HG03139 (cell line): ENCODE data around the gene NPAT.
"Not testable (repeated sequence)": the region's sequence is repeated elsewhere in the genome, so short reads cannot be mapped to it uniquely, and the experiment has no call there.

Experiments
- ATAC-seq: cut with Tn5 transposase; IDR thresholded peaks from one replicate; pipeline ENCODE4 v1.9.1; 2021; ENCODE audit not compliant: unreplicated experiment

The NPAT gene

GRCh38 chr11:108160970-108161566, 61.4 kb downstream of the NPAT start:
- ATAC-seq, result peak; percentile 99

DNA sequence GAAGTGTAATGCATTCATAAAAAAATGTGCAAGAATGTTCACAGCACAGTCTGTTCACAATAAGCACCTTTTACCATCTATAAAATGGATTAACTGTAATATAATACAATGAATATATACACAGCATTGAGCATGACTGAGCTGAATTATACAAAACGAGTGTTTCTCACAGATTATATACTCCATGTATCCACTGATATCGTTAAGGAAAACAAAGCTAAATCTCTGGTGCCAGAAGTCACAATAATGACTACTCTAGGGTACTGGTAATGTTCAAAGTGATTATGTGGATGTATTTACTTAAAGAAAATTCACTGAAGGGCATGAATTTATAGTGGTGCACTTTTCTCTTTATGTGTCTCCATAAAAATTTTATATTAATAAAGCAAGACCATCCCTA, 67.8 kb downstream of the NPAT start:
- no peak for ATAC-seq

GRCh38 chr11:108148556-108148955, 73.9 kb downstream of the NPAT start:
- no peak for ATAC-seq

DNA sequence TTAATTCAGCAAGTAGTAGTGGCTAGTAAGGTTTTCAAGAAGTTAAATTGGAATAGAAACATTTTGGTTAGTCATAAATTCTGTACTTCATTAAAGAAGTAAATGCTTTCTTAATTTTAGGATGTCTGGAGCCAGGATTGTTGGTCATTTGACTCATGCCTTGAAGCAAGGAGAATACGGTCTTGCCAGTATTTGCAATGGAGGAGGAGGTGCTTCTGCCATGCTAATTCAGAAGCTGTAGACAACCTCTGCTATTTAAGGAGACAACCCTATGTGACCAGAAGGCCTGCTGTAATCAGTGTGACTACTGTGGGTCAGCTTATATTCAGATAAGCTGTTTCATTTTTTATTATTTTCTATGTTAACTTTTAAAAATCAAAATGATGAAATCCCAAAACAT, 75.3 kb downstream of the NPAT start:
- ATAC-seq, result no peak

- ATAC-seq, result no peak
Measured at GRCh38 chr11:108144615-108145014, 77.8 kb downstream of the NPAT start.

DNA sequence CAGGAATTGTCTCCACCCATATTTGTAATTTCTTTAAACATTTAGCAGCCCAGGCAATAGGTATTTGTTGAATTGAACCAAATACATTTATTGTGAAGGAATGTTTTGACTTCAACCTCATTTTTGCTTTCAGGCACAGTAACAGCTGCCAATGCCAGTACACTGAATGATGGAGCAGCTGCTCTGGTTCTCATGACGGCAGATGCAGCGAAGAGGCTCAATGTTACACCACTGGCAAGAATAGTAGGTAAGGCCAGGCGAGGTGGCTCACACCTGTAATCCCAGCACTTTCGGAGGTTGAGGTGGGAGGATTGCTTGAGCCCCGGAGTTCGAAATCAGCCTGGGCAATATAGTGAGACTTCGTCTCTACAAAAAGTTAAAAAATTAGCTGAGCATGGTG, 80.1 kb downstream of the NPAT start:
- ATAC-seq, result no peak

DNA sequence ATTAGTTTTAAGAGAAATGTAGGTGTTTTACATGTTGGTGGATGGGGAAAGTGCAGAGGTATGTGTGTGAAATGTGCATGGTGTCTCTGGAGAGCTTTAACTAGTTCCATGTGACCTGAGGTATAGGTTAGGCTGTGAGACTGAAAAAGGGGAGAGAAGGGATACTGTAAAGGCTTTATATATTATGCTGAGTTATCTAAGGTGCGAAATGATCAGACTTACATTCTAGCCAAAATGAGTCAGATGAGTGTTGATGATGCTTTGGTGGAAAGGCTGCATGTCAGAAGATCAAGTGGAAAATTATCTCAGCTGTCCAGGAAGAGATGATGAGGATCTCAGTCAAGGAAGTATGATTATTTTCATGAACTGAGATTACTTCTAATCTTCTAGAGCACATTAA, 85.2 kb downstream of the NPAT start:
- no peak for ATAC-seq

DNA sequence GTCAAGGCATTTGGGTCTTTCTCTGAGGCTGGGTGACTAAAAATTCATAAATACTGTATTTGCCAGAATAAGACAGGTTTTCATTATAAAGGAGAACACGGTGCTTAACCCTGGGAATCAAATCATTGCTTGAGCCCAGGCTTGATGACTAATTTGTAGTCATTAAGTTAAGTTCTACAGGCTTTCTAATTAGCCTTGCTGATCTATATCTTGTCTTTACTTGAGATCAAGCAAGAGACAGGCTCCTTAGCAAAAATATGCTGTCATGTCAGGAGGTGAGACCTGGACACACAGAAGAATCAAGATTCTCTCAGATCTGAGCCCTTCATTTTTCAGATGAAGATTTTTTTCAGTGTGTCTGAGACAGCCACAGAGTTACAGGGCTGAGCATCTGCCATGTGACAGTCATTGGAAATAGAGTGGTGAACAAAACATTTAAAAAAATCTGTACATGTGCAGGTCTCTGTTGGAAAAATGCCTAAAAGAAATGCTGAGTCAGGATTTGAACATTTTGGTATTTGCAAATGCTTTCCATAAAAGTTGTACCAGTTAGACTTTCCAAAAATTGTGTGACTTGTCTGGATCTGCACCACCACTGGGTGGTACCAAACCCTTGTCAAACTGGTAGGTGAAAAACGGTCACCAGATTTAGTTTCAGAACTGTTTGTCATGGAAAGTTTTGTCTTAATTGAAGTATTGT, 86.4 kb downstream of the NPAT start:
- ATAC-seq, result no peak

DNA sequence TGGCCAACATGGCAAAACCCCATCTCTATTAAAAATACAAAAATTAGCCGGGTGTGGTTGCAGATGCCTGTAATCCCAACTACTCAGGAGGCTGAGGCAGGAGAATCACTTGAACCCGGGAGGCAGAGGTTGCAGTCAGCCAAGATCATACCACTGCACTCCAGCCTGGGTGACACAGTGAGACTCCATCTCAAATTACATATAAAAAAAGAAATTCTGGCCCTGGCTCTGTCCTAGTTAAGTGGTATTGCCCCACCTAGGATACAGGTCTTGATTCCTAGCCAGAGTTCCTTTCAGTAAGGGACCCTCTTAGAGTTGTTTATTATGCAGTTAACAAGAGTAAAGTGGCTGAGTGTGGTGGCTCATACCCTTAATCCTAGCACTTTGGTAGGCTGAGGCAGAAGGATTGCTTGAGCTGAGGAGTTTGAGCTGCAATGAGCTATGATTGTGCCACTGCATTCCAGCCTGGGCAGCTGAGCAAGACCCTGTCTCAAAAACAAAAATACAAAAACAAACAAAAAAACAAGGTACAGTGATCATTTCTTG, 89.4 kb downstream of the NPAT start:
- not testable (repeated sequence) for ATAC-seq

- no peak for ATAC-seq
Measured at GRCh38 chr11:108131993-108132392, 90.4 kb downstream of the NPAT start.

DNA sequence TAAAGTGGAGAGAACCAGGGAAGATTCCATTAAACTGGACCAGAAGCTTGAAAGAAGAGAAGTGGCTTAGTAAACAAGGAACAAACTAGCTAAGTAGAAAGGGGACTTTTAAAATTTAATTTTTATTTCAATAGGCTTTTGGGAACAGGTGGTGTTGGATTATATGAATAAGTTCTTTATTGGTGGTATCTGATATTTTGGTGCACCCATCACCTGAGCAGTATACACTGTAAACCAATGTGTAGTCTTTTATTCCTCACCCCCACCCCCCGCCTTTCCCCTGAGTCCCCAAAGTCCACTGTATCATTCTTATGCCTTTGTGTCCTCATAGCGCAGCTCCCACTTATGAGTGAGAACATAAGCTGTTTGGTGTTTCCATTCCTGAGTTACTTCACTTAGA, 93.7 kb downstream of the NPAT start:
- no peak for ATAC-seq

DNA sequence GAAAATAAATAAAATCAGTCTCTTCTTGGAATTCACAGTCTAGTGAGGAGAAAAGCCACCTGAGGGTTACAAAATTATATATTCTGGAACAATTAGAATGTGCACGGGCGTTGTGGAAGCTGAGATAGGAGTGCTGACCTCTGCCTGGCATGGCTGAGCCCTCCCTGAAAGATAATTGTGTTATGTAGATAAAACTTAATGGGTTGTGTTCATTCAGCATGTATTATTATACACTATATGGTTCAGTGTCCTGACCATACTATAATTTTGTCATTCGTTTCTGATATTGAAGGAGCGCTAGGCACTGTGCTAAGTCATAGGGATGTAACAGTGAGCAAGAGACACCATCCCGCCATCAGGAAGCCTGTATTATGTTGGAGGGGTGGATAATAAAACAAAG, 97.3 kb downstream of the NPAT start:
- ATAC-seq, result no peak

DNA sequence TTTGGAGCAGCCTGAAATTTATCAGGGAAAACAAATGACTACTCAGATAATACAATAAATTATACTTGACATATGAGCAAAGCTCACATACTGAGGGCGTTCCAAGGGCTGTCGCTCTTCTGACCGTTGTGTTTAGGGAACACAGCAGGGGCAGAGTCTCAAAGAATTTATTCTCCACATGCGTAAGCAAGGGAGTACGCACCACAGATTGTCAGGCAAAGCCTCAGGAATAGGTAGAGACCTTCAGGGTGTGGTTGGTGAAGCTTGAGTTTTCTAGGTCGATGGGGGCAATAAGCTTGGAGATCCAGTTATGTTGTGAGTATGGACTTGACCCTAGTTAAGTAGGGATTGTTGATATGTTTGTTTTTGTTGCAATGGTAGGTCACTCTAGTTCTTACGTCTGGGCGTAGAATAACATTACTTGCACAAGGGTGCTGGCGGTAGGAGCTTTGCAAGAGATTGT, 100.2 kb downstream of the NPAT start:
- no peak for ATAC-seq

DNA sequence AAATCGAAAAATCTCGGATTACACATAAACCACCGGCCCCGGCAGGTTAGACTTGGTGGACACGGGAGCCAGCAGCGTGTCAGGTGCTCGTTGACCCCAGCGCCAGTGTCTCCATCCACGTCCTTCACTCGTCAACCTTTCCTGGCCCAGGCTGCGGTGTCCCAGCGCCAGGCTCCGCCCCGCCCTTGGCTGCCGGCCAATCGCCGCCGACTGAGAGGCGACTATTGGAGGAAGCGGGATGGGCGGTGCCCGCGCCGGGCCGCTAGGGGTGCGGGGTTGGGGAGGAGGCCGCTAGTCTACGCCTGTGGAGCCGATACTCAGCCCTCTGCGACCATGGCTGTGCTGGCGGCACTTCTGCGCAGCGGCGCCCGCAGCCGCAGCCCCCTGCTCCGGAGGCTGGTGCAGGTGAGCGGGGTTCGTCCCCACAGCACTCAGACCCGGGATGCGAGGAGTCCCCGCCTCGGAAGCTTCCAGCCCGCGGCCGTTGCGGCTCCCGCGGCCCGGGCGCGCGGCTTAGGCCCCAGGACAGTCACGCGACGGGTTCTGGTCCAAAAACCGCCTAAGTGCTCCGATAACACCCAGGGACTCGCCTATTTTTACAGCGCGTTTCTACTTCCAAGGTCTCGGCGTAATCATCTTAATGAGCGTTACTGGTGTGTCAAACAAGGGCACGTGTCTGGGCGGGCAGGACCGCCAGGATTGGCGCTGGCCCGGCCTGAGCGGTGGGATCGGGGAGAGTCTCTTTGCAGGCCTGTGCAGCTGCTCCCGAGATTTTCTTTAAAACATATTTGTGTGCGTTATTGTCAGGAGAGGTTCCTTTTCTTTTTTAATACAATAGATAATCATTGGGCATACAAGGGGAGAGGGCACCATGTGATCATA, 100.9 kb downstream of the NPAT start, which contains the start of gene ACAT1:
Gene ACAT1, plus strand, starts transcription at position 294 of the 882 bp plus-strand sequence. Its CDS starts 40 bp downstream, at position 334.
- peak; percentile 97 for ATAC-seq

- ATAC-seq, result not testable (repeated sequence)
Measured at GRCh38 chr11:108120936-108121273, 101.5 kb downstream of the NPAT start.

DNA sequence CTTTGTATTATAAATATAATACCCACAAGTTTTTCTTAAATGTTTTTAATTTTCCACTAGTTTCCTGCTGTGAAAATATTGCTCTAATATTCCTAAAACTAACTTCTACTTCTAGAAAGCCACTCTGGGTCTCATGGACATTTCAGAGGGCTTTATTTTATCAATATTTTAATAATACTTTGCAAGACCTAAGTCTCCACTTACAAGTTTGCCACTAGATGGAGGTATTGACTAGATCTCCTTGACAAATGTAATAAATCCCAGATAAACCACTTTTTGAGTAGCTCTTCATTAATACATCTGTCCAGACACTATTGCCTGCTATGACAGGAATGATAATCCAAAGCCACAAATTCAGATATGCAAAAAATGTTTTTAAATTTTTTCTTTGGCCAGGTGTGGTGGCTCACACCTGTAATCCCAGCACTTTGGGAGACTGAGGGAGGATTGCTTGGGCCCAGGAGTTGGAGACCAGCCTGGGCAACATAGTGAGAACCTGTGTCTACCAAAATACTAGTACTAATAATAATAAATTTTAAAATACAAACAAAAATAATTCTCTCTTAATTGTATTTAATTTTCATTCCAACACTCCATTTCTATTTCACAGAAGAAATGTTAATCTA, 104.6 kb downstream of the NPAT start:
- ATAC-seq, result no peak

GRCh38 chr11:108115500-108116140, 106.8 kb downstream of the NPAT start:
- no peak for ATAC-seq

GRCh38 chr11:108112057-108112456, 110.4 kb downstream of the NPAT start:
- no peak for ATAC-seq

DNA sequence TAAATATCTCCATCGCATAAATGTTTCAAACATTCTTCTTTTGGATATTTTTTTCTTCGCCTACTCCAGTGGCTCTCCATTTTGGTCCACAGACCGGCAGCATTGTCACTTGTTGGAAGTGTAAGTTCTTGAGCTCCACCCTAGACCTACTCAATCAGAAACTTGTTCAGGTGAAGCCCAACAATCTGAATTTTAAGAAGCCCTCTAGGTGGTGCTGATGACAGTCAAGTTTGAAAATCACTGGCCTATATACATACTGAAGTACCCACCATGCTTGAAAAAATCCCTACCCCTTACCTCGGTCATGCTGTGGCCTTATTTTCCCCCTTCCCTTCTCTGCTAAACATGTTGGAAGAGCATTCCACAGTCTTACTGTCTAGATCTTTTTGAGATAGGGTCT, 111.3 kb downstream of the NPAT start:
- ATAC-seq, result no peak
